DND-41 (cell line): ENCODE data around the gene CYP19A1.

Experiments
- ATAC-seq: fragments of 200-7000 bp; cut with Tn5 transposase; 3 replicates; pipeline ENCODE4 v1.9.1; 2021; ENCODE audit warnings: low read depth; ENCODE audit not compliant: insufficient read depth
- DNase-seq: peaks from one replicate; pipeline ENCODE4 v3.0.0-alpha.2; 2020
- H2AFZ ChIP-seq: 2 replicates; pipeline ENCODE4 v1.6.0; 2012; ENCODE audit warnings: low read depth, low read length
- H3K27ac ChIP-seq: 2 replicates; pipeline ENCODE4 v1.5.1; 2012; ENCODE audit warnings: low read length, inconsistent platforms
- H3K27me3 ChIP-seq: fragments of 200-600 bp; sonication (generic); 2 replicates; pipeline ENCODE4 v1.6.0; 2012; ENCODE audit warnings: low read length, mild to moderate bottlenecking, inconsistent platforms; ENCODE audit not compliant: insufficient read depth, poor library complexity
- H3K36me3 ChIP-seq: 2 replicates; pipeline ENCODE4 v1.5.1; 2012; ENCODE audit warnings: low read length, inconsistent platforms; ENCODE audit not compliant: insufficient read depth
- H3K4me1 ChIP-seq: 2 replicates; pipeline ENCODE4 v1.5.1; 2012; ENCODE audit warnings: mild to moderate bottlenecking, low read length; ENCODE audit not compliant: insufficient read depth
- H3K4me2 ChIP-seq: 2 replicates; pipeline ENCODE4 v1.6.0; 2012; ENCODE audit warnings: mild to moderate bottlenecking, moderate library complexity, low read length, inconsistent platforms; ENCODE audit not compliant: insufficient read depth
- H3K4me3 ChIP-seq, 2 experiments: fragments of 200-600 bp in 1 of 2; shearing (Covaris generic) in 1 of 2; 2 replicates each; pipeline ENCODE4 v1.5.1; 2012 to 2016; ENCODE audit warnings: inconsistent platforms in 2 of 2, low read length in 2 of 2, mild to moderate bottlenecking in 2 of 2, low read depth in 1 of 2, moderate library complexity in 1 of 2
- H3K79me2 ChIP-seq: 2 replicates; pipeline ENCODE4 v1.6.0; 2012; ENCODE audit warnings: low read length, inconsistent platforms; ENCODE audit not compliant: insufficient read depth
- H3K9ac ChIP-seq: 2 replicates; pipeline ENCODE4 v1.6.0; 2012; ENCODE audit warnings: low read depth, mild to moderate bottlenecking, inconsistent platforms, low read length, moderate library complexity
- H3K9me3 ChIP-seq: 2 replicates; pipeline ENCODE4 v1.5.1; 2012; ENCODE audit warnings: low read length, moderate library complexity, mild to moderate bottlenecking, inconsistent platforms; ENCODE audit not compliant: insufficient read depth, severe bottlenecking
- H4K20me1 ChIP-seq: 2 replicates; pipeline ENCODE4 v1.6.0; 2012; ENCODE audit warnings: low read length; ENCODE audit not compliant: insufficient read depth
- CTCF ChIP-seq: IDR thresholded peaks from 2 replicates; pipeline ENCODE4 v1.5.1; 2012; ENCODE audit warnings: borderline replicate concordance, low read length, moderate library complexity, mild to moderate bottlenecking; ENCODE audit not compliant: poor library complexity, severe bottlenecking; ENCODE audit errors: extremely low read depth
- EZH2 ChIP-seq: IDR thresholded peaks from 3 replicates; pipeline ENCODE4 v1.6.1; 2012; ENCODE audit warnings: borderline replicate concordance, low read depth, mild to moderate bottlenecking, moderate library complexity, low read length, inconsistent platforms; ENCODE audit not compliant: severe bottlenecking

CYP19A1 gene

GRCh38 chr15:51386029-51386428 is 47.6 kb upstream of the CYP19A1 start:
- Histone ChIP-seq H3K4me2 (no peak overlapping the region), H2AFZ (no peak overlapping the region), H3K27me3 (peaks cover 4% of the 10 kb centered on the region), H3K9ac (no peak overlapping the region), H3K4me3 (no peak overlapping the region), H3K4me1 (no peaks in the 10 kb centered on the region), H3K27ac (no peak overlapping the region), H3K9me3 (no peaks in the 10 kb centered on the region), H3K36me3 (no peaks in the 10 kb centered on the region), H3K79me2 (no peaks in the 10 kb centered on the region), H4K20me1 (no peaks in the 10 kb centered on the region)
- no peak for ATAC-seq
- DNase-seq = no peak
- TF ChIP-seq EZH2 = no peak
- no peak for TF ChIP-seq CTCF

GRCh38 chr15:51382787-51383186 is 44.4 kb upstream of the CYP19A1 start:
- H2AFZ ChIP-seq = no peak overlapping the region
- DNase-seq (peak; percentile 13), ATAC-seq (0 out of 3 replicates have a peak, but pooled peaks have one; percentile 48)
- H3K27ac ChIP-seq = no peak overlapping the region
- TF ChIP-seq CTCF (peak; percentile 50), EZH2 (no peak)
- no peaks in the 10 kb centered on the region for H3K36me3 ChIP-seq
- H3K27me3 ChIP-seq = no peaks in the 10 kb centered on the region
- H4K20me1 ChIP-seq = no peaks in the 10 kb centered on the region
- H3K9ac ChIP-seq = no peak overlapping the region
- no peak overlapping the region for H3K4me2 ChIP-seq
- no peaks in the 10 kb centered on the region for H3K4me1 ChIP-seq
- no peaks in the 10 kb centered on the region for H3K79me2 ChIP-seq
- H3K9me3 ChIP-seq = no peaks in the 10 kb centered on the region
- no peak overlapping the region for H3K4me3 ChIP-seq

- DNase-seq (peak; percentile 29), ATAC-seq (peak; percentile 70; the same call in 2 of the 3 replicates)
- Histone ChIP-seq H3K27ac (no peak overlapping the region), H2AFZ (no peak overlapping the region), H3K4me2 (no peak overlapping the region), H3K4me1 (no peaks in the 10 kb centered on the region), H3K9ac (no peak overlapping the region), H3K9me3 (no peaks in the 10 kb centered on the region), H3K36me3 (no peaks in the 10 kb centered on the region), H3K4me3 (no peak overlapping the region), H3K79me2 (no peaks in the 10 kb centered on the region), H3K27me3 (no peaks in the 10 kb centered on the region), H4K20me1 (no peaks in the 10 kb centered on the region)
- TF ChIP-seq CTCF = peak; percentile 75
- TF ChIP-seq EZH2 = no peak
These were observed 42.8 kb upstream of the CYP19A1 start for GRCh38 chr15:51380999-51381806.
